GM19372 (cell line): ENCODE data around the gene NOTCH1.

ENCODE experiments used
- ATAC-seq: cut with Tn5 transposase; IDR thresholded peaks from one replicate; pipeline ENCODE4 v1.9.1; 2021; ENCODE audit warnings: mild to moderate bottlenecking, low read depth, moderate library complexity; ENCODE audit not compliant: unreplicated experiment

NOTCH1 gene

GRCh38 chr9:136493567-136493971 lies 52.3 kb downstream of the NOTCH1 start:
- no peak for ATAC-seq

- ATAC-seq: no peak
These were observed 52.8 kb downstream of the NOTCH1 start for GRCh38 chr9:136492978-136493522.

- no peak for ATAC-seq
These were observed 56.1 kb downstream of the NOTCH1 start for GRCh38 chr9:136489731-136490130.

GRCh38 chr9:136488247-136489214 lies 57.3 kb downstream of the NOTCH1 start:
- no peak for ATAC-seq

GRCh38 chr9:136487672-136488071 lies 58.2 kb downstream of the NOTCH1 start:
- ATAC-seq: no peak

GRCh38 chr9:136486823-136487620 lies 58.8 kb downstream of the NOTCH1 start:
- no peak for ATAC-seq

- no peak for ATAC-seq
These were observed 59.7 kb downstream of the NOTCH1 start for GRCh38 chr9:136486131-136486530.

GRCh38 chr9:136485049-136486045 lies 60.5 kb downstream of the NOTCH1 start:
- no peak for ATAC-seq

GRCh38 chr9:136484153-136485048 lies 61.4 kb downstream of the NOTCH1 start:
- no peak for ATAC-seq

GRCh38 chr9:136483589-136484152 lies 62.2 kb downstream of the NOTCH1 start:
- ATAC-seq: peak; percentile 55

- ATAC-seq: peak; percentile 59
These were observed 62.9 kb downstream of the NOTCH1 start, which contains the start of gene SEC16A for GRCh38 chr9:136482793-136483588. SEC16A (minus strand) TSS chr9:136483040; CDS start chr9:136477615, 5,425 bp downstream.

GRCh38 chr9:136482046-136482792 lies 63.6 kb downstream of the NOTCH1 start:
- no peak for ATAC-seq

- no peak for ATAC-seq
These were observed 64.3 kb downstream of the NOTCH1 start for GRCh38 chr9:136481558-136481957.

- ATAC-seq: no peak
These were observed 69.3 kb downstream of the NOTCH1 start for GRCh38 chr9:136476369-136477150.

- no peak for ATAC-seq
These were observed 70.6 kb downstream of the NOTCH1 start for GRCh38 chr9:136474974-136475865.
